ENCODE results near the gene UBTD1. TPM values are rescaled to one million over a fixed set of nuclear protein-coding genes. Genes with fewer than 3 reads are reported as not detected.
"Not testable (repeated sequence)": the region's sequence is repeated elsewhere in the genome, so short reads cannot be mapped to it uniquely, and the experiment has no call there.

UBTD1 gene
- polyA plus RNA-seq, 3 donors: 9.2 to 12.5 (median 11.3) TPM

GRCh38 chr10:97555541-97555940 lies 56.8 kb downstream of the UBTD1 start:
- not testable (repeated sequence) for DNase-seq

DNA sequence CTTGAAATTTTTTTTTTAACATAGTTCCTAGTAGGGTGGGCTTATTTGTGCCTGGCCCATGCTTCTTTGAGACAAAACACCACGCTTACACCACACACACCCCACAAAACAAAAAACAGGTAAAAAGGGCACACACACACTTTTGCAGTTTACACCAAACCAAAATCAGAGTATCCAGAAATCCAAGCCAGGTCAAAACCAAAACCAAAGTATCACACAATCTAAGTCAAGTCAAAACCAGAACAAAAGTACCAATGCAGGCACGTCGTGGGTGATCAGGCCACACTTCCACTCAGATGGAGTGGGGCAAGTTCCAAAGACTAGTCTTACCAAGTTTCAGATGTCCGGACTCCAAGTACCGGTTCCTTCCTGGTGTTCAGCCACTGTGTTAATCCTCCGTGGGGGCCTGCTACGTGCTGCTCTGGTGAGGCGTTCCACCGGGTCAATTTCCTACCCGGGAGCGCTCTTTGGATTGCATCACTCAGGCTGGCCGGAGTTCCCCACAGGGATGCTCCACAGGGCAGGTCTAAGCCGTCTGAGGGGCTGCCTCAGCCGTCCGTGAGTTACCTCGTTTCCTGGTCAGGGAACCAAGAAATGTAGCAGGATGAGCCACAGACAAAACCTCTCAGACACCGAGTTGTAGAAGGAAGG lies 62.1 kb downstream of the UBTD1 start:
- not testable (repeated sequence) for DNase-seq

DNA sequence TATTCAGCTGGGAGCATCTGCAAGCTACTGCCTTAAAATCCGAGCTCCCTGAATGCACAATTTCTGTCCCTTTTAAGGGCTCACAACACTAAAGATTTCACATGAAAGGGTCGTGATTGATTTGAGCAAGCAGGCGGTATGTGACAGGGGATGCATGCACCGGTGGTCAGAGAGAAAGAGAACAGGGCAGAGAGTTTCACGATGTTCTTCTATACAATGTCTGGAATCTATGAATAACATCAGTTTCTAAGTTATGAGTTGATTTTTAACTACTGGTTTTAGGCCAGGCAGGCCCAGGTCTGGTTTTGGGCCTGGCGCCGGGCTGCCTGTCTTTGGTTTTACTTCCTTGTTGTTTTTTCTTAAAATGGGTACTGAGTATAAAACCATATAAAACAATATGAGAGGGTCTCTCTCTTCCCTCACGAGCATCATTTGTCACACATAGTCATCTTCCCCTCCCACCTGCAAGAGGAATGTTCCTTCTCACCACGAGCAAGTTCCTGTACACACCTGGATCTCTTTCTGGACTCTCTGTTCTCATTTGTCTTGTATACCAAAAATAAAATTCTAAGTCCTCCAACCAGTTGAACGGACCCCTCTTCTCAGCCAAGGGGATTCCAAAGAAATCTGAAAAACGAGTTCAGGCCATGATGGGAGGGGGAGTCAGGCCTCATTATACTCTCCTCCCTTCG lies 62.8 kb downstream of the UBTD1 start:
- DNase-seq: not testable (repeated sequence)

GRCh38 chr10:97562329-97562728 lies 63.6 kb downstream of the UBTD1 start:
- DNase-seq: not testable (repeated sequence)

GRCh38 chr10:97563337-97563736 lies 64.6 kb downstream of the UBTD1 start:
- DNase-seq: no peak

GRCh38 chr10:97564776-97565175 lies 66.1 kb downstream of the UBTD1 start:
- DNase-seq: no peak

GRCh38 chr10:97566336-97566996 lies 67.7 kb downstream of the UBTD1 start:
- DNase-seq: no peak

GRCh38 chr10:97567891-97568290 lies 69.2 kb downstream of the UBTD1 start:
- DNase-seq: no peak

DNA sequence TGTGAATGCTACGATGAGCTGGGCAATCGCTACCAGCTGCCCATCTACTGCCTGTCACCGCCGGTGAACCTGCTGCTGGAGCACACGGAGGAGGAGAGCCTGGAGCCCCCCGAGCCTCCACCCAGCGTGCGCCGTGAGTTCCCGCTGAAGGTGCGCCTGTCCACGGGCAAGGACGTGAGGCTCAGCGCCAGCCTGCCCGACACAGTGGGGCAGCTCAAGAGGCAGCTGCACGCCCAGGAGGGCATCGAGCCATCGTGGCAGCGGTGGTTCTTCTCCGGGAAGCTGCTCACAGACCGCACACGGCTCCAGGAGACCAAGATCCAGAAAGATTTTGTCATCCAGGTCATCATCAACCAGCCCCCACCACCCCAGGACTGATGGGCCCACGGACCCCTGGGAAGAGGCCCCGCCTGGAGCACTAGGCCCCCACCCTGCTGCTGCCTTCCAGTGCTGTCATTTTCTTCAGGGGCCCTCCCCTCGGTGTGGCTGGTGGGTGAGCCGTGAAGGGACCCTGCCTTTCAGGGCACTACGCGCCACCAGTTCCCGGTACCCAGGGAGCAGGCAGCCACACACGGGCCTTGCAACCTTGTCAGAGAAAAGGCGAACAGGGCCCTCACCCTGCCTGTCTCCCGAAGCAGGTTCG lies 71.5 kb downstream of the UBTD1 start:
- DNase-seq: no peak

DNA sequence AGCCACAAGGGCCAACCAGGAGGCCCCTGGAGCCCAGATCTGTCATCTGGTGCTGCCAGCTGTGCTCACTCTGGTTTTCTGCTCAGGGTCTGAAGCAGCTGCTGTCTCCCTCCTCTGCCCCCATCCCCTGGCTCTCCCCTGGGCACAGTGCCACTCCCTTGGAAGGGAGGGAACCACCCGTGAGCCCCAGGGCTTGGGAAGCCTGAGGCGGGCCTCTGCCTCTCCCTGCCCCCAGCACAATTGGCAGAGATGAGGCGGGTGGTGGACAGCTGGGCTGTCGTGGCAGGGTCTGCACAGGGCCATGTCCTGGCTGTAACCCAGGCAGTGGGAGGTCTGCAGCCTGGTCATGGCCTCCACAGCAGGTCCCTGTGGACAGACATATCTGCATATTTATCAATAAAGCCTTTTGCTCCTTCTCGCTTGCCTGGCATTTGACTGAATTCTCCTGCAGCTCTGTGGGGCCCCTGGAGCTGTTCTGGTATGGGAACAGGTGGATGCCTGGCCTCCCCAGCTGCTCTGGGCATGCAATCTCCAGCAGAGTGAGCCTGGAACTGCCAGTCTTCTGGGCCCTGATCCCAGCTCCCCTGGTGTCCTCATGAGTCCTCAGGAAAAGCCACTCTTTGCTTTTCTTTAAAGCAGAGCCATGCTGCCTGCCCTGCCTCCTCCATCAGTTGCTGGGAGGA lies 72.2 kb downstream of the UBTD1 start:
- DNase-seq: no peak

DNA sequence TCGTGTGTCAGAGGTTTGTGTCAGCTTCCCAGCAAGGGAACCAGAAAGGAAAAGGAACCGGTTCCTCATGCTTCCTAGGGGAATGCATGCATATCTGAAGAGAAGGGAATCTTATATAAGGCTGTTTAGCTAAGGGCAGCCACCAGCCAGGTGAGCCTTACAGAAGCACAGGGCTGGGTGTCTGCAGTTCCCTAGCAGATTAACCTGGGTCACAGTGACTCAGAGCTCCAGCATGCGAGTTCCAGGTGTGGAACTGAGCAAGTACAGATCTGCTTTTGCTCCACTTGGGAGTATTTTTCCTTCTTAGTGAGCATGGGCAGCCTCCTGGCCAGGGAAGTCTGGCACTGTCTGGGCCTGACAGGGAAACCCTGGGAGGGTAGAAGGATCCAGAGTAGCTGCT lies 72.9 kb downstream of the UBTD1 start:
- DNase-seq: no peak

GRCh38 chr10:97572214-97572989 lies 73.7 kb downstream of the UBTD1 start, which contains the start of gene ANKRD2:
ANKRD2 (plus strand) TSS chr10:97572779; CDS start chr10:97572789, 10 bp downstream.
- DNase-seq: peak; percentile 68

DNA sequence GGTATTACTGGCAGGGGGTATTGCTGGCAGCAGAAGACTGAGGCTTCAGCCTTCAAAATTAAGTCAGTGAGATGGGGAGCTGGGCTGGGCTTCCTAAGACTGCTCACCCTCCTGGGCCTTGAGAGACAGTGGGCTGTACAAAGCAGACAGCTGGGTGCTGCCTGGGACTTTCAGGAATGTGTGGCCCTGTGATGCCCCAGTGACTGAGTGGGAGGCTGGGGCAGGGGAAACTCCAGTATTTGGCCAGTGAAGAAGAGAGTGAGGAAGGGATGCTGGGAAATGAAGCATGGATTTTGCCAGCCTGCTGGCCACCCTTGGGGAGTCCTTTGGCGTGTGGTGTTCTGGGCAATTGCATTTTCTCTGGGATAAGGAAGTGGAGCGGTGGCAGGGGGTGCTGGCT lies 74.3 kb downstream of the UBTD1 start:
- no peak for DNase-seq

DNA sequence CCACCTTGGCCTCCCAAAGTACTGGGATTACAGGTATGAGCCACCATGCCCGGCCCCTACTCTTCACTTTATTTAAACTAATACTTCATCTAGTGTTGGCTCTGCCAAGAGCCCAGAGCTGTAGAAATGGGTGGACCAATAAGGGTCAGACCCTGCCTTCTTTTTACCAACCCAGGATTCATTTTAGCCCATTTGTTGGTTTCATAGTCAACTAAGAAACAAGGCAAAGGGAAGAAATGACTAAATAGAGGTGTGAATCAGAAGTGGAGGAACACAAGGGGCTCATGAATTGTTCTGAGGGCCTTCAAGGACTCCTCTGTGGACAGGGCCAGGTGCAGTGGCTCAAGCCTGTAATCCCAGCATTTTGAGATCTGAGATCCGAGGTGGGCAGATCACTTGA lies 74.9 kb downstream of the UBTD1 start:
- no peak for DNase-seq

DNA sequence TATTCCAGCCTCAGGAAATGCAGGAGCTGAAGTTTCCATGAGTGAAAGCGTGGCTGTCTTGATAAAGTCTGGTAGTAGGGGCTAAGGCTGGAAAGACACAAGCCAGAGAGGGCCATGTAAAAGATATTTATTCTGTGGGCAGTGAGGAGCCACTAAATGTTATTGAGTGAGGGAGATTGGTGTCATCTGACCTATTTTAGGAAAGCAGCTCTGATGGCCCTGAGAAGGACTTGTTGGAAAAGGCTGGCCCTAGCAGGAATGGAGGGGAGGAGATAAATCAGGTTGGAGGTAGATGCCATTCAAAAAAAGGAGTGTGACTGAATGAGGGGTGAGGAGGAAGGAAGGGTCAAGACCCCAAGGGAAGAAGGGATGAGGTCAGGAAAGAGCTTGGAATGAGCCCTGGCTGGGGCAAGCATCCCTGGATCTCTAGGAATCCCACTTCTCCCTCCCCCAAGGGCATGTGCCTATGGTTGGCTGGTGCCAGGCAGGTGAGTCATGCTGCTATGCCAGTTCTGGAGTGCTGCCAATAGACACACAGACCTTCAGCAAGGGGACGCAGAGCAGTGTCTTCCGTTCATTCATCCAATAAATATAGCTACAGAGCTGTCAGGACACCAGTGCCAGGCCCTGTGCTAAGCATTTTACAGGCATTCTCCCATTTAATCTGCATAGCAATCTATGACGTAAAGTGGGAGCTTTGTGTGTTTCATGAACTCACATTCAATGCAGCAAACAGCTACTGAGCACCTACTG lies 75.8 kb downstream of the UBTD1 start:
- DNase-seq: peak; percentile 83

DNA sequence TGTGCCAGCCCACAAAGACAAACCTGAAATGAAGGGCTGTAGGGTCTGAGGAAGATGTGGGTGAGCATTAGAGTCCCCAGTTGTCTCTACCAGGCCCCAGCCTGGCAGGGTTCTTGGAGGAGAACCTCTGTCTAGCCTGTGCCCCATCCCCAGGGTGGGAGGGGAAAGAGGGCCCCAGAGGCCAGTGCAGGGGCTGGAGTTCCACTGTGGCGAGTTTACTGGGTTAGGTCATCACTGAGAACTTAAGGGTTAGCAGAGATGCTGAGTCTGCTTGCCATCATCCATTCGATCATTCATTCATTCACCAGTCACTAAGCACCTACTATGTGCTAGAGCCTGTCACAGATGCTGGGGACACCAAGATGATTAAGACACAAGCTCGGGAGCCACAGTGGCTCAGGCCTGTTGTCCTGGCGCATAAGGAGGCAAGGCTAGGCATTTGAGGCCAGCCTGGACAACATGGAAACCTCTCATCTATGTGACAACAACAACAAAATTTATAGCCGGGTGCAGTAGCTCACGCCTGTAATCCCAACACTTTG lies 76.5 kb downstream of the UBTD1 start:
- no peak for DNase-seq

DNA sequence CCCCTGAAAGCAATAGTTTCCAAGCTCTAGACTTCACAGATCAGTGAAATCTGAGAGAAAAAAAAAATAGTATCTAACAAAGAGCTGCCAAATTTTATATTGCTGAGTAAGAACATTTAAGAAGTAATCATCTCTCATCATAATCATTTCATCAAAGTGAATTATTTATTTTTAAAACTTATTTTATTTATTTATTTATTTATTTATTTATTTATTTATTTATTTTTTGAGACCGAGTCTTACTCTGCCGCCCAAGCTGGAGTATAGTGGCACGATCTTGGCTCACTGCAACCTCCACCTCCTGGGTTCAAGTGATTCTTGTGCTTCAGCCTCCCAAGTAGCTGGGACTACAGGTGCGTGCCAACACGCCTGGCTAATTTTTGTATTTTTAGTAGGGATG lies 77.8 kb downstream of the UBTD1 start:
- DNase-seq: not testable (repeated sequence)

DNA sequence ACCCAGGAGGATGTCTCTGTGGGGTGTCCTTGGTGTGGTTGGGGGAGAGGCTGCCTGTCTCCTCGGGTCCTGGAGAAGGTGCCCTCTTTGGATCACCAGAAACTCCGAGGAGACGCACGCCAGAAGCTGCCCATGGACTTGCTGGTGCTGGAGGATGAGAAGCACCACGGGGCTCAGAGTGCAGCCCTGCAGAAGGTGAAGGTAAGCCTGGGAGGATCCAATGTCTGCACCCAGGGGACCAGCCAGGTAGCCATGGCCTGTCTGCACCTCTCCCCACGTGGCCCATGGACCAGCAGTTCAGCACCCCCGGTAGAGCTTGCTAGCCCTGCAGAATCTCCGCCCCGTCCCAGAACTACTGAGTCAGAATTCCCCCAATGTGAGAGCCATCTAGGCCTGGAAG lies 79.0 kb downstream of the UBTD1 start:
- no peak for DNase-seq

- DNase-seq: no peak
Observed at GRCh38 chr10:97578171-97578844, 79.6 kb downstream of the UBTD1 start.
